ENCODE data around the gene USF2. TPM values are rescaled to one million over a fixed set of nuclear protein-coding genes. Genes with fewer than 3 reads are reported as not detected.

The USF2 gene
- total and polyA plus RNA-seq, 2 donors (not counting 1 experiment from before 2014, with no cell fraction given): 318 to 377 TPM

DNA sequence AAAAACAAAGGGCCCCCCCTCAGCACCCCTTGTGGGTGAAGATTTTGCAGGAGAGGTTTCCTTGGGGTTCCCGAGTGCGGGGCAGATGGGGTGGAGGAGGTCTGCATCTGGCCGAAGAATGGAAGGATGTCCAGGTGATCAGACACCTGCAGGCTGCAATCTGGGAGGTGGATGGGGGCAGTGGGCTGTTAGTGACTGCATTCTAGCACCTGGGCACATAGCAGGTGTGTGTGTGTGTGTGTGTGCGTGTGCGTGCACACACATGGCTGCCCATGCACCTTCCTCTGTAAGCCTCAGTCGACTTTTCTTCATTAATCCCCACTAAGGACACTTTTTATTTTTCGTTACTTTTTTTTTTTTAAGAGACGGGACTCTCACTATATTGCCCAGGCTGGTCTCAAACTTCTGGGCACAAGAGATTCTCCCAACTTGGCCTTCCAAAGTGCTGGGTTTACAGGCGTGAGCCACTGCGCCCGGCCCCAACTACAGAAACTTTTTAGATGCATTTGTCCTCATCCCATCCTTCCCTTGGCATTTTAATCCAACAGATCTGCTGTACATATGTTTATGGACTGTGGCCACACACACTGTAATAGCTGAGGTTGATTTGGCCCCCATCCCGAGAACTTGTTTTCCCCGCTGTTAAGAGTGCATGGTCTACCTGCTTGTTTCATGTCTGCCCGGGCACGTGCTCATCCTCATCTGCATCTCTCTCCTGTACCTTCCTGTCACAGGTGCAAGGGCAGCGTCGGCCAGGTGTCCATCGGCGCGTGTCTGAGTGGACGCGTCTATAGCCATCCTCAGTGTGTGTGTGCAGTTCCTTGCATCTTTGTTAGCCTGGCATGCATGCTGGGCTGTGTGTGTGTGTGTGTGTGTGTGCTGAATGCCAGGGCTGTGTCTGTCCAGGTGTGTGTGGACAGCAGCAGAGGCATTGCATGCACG lies 23.9 kb downstream of the USF2 start:
- no peak overlapping the region for H3K4me2 ChIP-seq (replicated peaks; ENCODE audit: low read depth, low read length, poor library complexity, severe bottlenecking)
- Mint-ChIP-seq H3K9me3 (ENCODE audit: insufficient read depth) (no peaks in the 10 kb centered on the region), H3K4me3 (no peak overlapping the region), H3K27me3 (no peaks in the 10 kb centered on the region), H3K27ac (peak overlapping the region; percentile 35), H3K4me1 (peaks cover 28% of the 10 kb centered on the region)
- ChIA-PET POLR2A (no interaction called here), CTCF (no interaction called here)
- WGBS (ENCODE audit: insufficient coverage): 79% methylated on average over 18 of the region's 23 CpGs
- TF ChIP-seq EZH2 (IDR thresholded peaks at IDR 0.05; ENCODE audit: borderline replicate concordance, insufficient read depth, low read depth, low read length, poor library complexity, severe bottlenecking) (no peak), CTCF (IDR thresholded peaks at IDR 0.05) (no peak)
- no peak overlapping the region for H3K27ac ChIP-seq (ENCODE audit: low read length in 2 of 2)
- ATAC-seq (ENCODE audit: low read depth) (no peak), DNase-seq (no peak)
- peaks cover 0 to 7% (median 0%) of the 10 kb centered on the region in 3 donors for H3K9me3 ChIP-seq (ENCODE audit: control extremely low read depth in 1 of 3, control insufficient read depth in 2 of 3, insufficient read depth in 1 of 3, low read length in 2 of 3)
- H3K4me1 ChIP-seq (ENCODE audit: control insufficient read depth in 2 of 2, insufficient read depth in 2 of 2, low read length in 2 of 2): peaks cover 27 to 43% of the 10 kb centered on the region in 2 donors
- H3K27me3 ChIP-seq (replicated peaks in 1 of 4; ENCODE audit: control extremely low read depth in 1 of 4, control insufficient read depth in 3 of 4, insufficient read depth in 4 of 4, low read length in 3 of 4): no peaks in the 10 kb centered on the region
- no peaks in the 10 kb centered on the region for H3K36me3 ChIP-seq (replicated peaks in 1 of 2; ENCODE audit: control extremely low read depth in 1 of 2, control insufficient read depth in 1 of 2, extremely low read depth in 1 of 2, insufficient read depth in 2 of 2, low read length in 1 of 2)
- peaks cover 7% of the 10 kb centered on the region for H3K79me2 ChIP-seq (ENCODE audit: control insufficient read depth, insufficient read depth, low read length)
- H2AFZ ChIP-seq (ENCODE audit: insufficient read depth, low read depth, low read length, poor library complexity, severe bottlenecking): no peak overlapping the region
- no peak overlapping the region for H3K9ac ChIP-seq (ENCODE audit: low read length)
- intact Hi-C loops (cut with micrococcal nuclease): no loop called here
- no peak overlapping the region for H3K4me3 ChIP-seq (ENCODE audit: control extremely low read depth in 1 of 5, extremely low read depth in 1 of 5, insufficient read depth in 1 of 5, low read depth in 2 of 5, low read length in 4 of 5)
- no peaks in the 10 kb centered on the region for H4K20me1 ChIP-seq (ENCODE audit: control insufficient read depth, insufficient read depth, low read length, poor library complexity, severe bottlenecking)

DNA sequence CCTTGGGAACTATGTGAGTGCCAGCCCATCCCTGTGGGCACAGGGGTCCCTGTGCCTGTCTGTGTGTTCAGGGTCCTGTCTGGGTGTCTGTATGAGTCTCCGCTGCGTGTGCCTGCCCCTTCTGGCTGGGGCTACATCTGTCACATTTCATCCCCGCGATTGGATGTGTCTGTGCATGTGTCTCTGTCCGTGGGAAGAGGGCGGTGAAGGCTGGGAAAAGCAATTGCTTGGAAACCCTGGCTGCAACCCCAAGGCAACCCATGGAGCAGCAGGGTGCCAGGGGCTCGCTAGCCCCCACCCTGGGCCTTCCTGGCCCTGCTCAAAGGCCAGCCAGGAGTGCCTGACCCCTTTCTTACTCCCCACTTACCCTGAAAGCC lies 24.6 kb downstream of the USF2 start:
- ChIA-PET POLR2A (no interaction called here), CTCF (no interaction called here)
- Histone ChIP-seq H3K9ac (ENCODE audit: low read length) (no peak overlapping the region), H4K20me1 (ENCODE audit: control insufficient read depth, insufficient read depth, low read length, poor library complexity, severe bottlenecking) (no peaks in the 10 kb centered on the region), H3K4me1 (ENCODE audit: control insufficient read depth in 2 of 2, insufficient read depth in 2 of 2, low read length in 2 of 2) (peaks cover 27 to 49% of the 10 kb centered on the region in 2 donors), H3K4me3 (ENCODE audit: control extremely low read depth in 1 of 5, extremely low read depth in 1 of 5, insufficient read depth in 1 of 5, low read depth in 2 of 5, low read length in 4 of 5) (no peak overlapping the region), H2AFZ (ENCODE audit: insufficient read depth, low read depth, low read length, poor library complexity, severe bottlenecking) (no peak overlapping the region), H3K27ac (ENCODE audit: low read length in 2 of 2) (no peak overlapping the region), H3K79me2 (ENCODE audit: control insufficient read depth, insufficient read depth, low read length) (peaks cover 12% of the 10 kb centered on the region), H3K9me3 (ENCODE audit: control extremely low read depth in 1 of 3, control insufficient read depth in 2 of 3, insufficient read depth in 1 of 3, low read length in 2 of 3) (peaks cover 0 to 7% (median 0%) of the 10 kb centered on the region in 3 donors), H3K36me3 (replicated peaks in 1 of 2; ENCODE audit: control extremely low read depth in 1 of 2, control insufficient read depth in 1 of 2, extremely low read depth in 1 of 2, insufficient read depth in 2 of 2, low read length in 1 of 2) (no peaks in the 10 kb centered on the region), H3K27me3 (replicated peaks in 1 of 4; ENCODE audit: control extremely low read depth in 1 of 4, control insufficient read depth in 3 of 4, insufficient read depth in 4 of 4, low read length in 3 of 4) (no peaks in the 10 kb centered on the region), H3K4me2 (replicated peaks; ENCODE audit: low read depth, low read length, poor library complexity, severe bottlenecking) (no peak overlapping the region)
- ATAC-seq (ENCODE audit: low read depth) (no peak), DNase-seq (no peak)
- no peaks in the 10 kb centered on the region for H3K9me3 Mint-ChIP-seq (ENCODE audit: insufficient read depth)
- H3K4me3 Mint-ChIP-seq: no peak overlapping the region
- H3K27me3 Mint-ChIP-seq: no peaks in the 10 kb centered on the region
- H3K27ac Mint-ChIP-seq: peak overlapping the region; percentile 35
- WGBS (ENCODE audit: insufficient coverage): 95% methylated on average over 7 of the region's 7 CpGs
- TF ChIP-seq CTCF (IDR thresholded peaks at IDR 0.05): no peak
- TF ChIP-seq EZH2 (IDR thresholded peaks at IDR 0.05; ENCODE audit: borderline replicate concordance, insufficient read depth, low read depth, low read length, poor library complexity, severe bottlenecking): no peak
- peaks cover 27% of the 10 kb centered on the region for H3K4me1 Mint-ChIP-seq
- intact Hi-C loops (cut with micrococcal nuclease): no loop called here

All from B cell (primary cell).